ENCODE measurements around the gene PKD2L1.

The PKD2L1 gene

GRCh38 chr10:100371482-100372027 is 41.5 kb upstream of the PKD2L1 start:
- TF ChIP-seq, protein P1, sequence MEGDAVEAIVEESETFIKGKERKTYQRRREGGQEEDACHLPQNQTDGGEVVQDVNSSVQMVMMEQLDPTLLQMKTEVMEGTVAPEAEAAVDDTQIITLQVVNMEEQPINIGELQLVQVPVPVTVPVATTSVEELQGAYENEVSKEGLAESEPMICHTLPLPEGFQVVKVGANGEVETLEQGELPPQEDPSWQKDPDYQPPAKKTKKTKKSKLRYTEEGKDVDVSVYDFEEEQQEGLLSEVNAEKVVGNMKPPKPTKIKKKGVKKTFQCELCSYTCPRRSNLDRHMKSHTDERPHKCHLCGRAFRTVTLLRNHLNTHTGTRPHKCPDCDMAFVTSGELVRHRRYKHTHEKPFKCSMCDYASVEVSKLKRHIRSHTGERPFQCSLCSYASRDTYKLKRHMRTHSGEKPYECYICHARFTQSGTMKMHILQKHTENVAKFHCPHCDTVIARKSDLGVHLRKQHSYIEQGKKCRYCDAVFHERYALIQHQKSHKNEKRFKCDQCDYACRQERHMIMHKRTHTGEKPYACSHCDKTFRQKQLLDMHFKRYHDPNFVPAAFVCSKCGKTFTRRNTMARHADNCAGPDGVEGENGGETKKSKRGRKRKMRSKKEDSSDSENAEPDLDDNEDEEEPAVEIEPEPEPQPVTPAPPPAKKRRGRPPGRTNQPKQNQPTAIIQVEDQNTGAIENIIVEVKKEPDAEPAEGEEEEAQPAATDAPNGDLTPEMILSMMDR (IDR thresholded peaks at IDR 0.05; ENCODE audit: control insufficient read depth, insufficient read depth, low read depth, low read length, missing control alignments) = no peak
- DNase-seq (ENCODE audit: low read depth) = no peak
- no peak overlapping the region for H3K4me3 ChIP-seq (ENCODE audit: control insufficient read depth, low read depth, low read length)

GRCh38 chr10:100370714-100371481 is 40.9 kb upstream of the PKD2L1 start:
- TF ChIP-seq, protein P1 (IDR thresholded peaks at IDR 0.05; ENCODE audit: control insufficient read depth, insufficient read depth, low read depth, low read length, missing control alignments) = no peak
- H3K4me3 ChIP-seq (ENCODE audit: control insufficient read depth, low read depth, low read length) = no peak overlapping the region
- peak; percentile 39 for DNase-seq (ENCODE audit: low read depth)

GRCh38 chr10:100368721-100369120 is 38.7 kb upstream of the PKD2L1 start:
- TF ChIP-seq, protein P1 (IDR thresholded peaks at IDR 0.05; ENCODE audit: control insufficient read depth, insufficient read depth, low read depth, low read length, missing control alignments) = no peak
- no peak overlapping the region for H3K4me3 ChIP-seq (ENCODE audit: control insufficient read depth, low read depth, low read length)
- no peak for DNase-seq (ENCODE audit: low read depth)

GRCh38 chr10:100364735-100365391 is 34.8 kb upstream of the PKD2L1 start:
- peak; percentile 47 for DNase-seq (ENCODE audit: low read depth)
- TF ChIP-seq, protein P1 (IDR thresholded peaks at IDR 0.05; ENCODE audit: control insufficient read depth, insufficient read depth, low read depth, low read length, missing control alignments) = no peak
- no peak overlapping the region for H3K4me3 ChIP-seq (ENCODE audit: control insufficient read depth, low read depth, low read length)

DNA sequence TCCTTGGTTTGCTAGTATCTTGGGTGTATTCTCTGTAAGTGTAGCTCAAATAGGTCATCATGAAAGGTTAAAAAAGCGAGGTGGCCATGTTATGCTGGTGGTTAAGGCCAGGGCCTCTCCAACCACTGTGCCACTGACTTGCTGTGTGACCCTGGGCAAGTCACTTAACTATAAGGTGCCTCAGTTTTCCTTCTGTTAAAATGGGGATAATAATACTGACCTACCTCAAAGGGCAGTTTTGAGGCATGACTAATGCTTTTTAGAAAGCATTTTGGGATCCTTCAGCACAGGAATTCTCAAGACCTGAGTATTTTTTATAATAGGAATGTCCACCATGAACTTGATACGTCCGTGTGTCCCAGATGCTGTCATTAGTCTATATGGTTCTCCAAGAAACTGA is 34.1 kb upstream of the PKD2L1 start:
- TF ChIP-seq, protein P1 (IDR thresholded peaks at IDR 0.05; ENCODE audit: control insufficient read depth, insufficient read depth, low read depth, low read length, missing control alignments) = no peak
- no peak for DNase-seq (ENCODE audit: low read depth)
- H3K4me3 ChIP-seq (ENCODE audit: control insufficient read depth, low read depth, low read length) = no peak overlapping the region

- DNase-seq (ENCODE audit: low read depth) = no peak
- TF ChIP-seq, protein P1 (IDR thresholded peaks at IDR 0.05; ENCODE audit: control insufficient read depth, insufficient read depth, low read depth, low read length, missing control alignments) = no peak
- H3K4me3 ChIP-seq (ENCODE audit: control insufficient read depth, low read depth, low read length) = no peak overlapping the region
These were observed 32.8 kb upstream of the PKD2L1 start for GRCh38 chr10:100362570-100363496.
